HL-60 (cell line): Measurements from ENCODE around the gene PCLO.

Source experiments
- GABPA ChIP-seq: IDR thresholded peaks from 2 replicates; pipeline ENCODE4 v1.6.1; 2012; ENCODE audit warnings: low read depth
- TF ChIP-seq, protein P1 (sequence below): IDR thresholded peaks from one replicate; pipeline ENCODE4 v1.5.1; 2011; ENCODE audit warnings: low read length, control low read depth, inconsistent platforms; ENCODE audit not compliant: insufficient read depth

DNA sequence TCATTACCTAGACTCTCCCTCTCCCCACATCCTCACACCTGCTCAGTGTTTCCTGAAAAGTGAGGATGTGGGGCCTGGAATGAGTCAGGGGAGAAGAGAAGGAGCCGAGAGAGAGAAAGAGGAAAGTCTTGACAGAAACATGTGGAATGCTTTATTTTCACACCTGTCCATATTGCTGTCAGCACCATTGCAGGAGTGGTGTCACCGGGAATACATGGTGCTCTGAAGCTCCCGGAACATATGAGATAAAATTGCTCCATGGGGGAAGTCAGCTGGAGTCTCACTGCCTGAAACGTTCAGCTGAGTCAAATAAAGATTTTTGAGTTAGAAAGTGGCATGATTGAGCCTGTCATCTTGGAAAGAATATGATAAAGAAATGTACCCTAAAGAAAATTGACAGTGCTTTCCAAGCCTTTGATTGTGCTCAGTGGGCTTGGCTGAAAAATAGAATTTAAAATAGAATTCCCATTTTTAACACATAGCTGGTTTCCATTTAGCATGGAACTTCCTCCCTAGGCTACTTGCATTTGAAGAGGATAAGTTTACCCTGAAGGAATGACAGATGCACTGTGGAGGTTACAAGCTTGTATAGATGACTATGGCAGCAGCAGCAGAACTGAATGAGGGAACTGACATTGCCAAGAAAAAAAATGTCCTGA, 182.4 kb downstream of the PCLO start:
- TF ChIP-seq GABPA = no peak
- TF ChIP-seq, protein P1, sequence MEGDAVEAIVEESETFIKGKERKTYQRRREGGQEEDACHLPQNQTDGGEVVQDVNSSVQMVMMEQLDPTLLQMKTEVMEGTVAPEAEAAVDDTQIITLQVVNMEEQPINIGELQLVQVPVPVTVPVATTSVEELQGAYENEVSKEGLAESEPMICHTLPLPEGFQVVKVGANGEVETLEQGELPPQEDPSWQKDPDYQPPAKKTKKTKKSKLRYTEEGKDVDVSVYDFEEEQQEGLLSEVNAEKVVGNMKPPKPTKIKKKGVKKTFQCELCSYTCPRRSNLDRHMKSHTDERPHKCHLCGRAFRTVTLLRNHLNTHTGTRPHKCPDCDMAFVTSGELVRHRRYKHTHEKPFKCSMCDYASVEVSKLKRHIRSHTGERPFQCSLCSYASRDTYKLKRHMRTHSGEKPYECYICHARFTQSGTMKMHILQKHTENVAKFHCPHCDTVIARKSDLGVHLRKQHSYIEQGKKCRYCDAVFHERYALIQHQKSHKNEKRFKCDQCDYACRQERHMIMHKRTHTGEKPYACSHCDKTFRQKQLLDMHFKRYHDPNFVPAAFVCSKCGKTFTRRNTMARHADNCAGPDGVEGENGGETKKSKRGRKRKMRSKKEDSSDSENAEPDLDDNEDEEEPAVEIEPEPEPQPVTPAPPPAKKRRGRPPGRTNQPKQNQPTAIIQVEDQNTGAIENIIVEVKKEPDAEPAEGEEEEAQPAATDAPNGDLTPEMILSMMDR = no peak
